ENCODE data around the gene SNRNP27.

DNA sequence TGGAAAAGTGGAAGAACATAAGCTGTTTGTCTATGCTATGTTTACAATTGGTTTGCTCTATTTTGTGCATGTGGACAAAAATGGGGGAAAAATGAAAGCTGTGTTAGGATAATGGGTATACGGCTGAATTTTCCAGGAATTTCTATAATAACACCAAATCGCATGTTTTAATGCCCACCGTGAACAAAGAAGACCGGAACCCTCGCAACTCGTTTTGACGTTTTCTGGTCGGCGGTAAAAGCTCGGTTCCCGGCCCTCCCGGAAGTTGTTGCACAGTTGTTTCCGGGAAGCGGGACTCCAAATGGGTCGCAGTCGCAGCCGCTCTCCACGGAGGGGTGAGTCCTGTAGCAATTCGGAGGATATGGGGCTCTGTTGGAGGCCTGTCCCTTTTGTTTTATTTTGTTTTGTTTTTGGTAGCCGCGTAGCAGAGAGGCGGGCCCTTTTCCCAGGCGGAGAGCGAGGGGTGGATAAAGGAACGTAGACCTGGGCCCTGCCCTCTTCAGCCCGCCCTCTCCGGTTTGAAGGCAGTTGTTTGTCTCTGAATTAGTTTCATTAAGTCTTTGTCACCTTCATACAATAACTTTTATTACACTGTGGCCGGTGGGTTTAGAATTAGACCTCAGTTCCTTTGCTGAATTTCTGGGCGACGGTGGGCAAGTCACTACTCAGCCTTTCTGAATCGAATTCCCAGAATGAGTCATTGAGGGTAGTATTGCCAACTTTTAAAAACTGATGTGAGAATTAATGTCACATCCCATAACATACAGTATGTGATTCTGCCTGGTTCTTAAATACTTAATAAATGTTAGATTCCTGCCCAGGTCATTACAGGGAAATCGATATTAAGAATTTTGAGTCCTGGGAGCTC, at the start of gene SNRNP27:
- TF ChIP-seq CTCF (conservative IDR thresholded peaks at IDR 0.05) (no peak), ZFX (IDR thresholded peaks at IDR 0.05) (peak; percentile 51)

Measured in C4-2B (cell line).